HL-60/S4 (cell line): ENCODE results near the gene UQCRC2.
"Not testable (repeated sequence)": the region's sequence is repeated elsewhere in the genome, so short reads cannot be mapped to it uniquely, and the experiment has no call there.

ENCODE experiments used
- in situ Hi-C: fragments of 300-500 bp; cut with MboI; formaldehyde crosslinking; loops from 2 replicates; pipeline ENCODE4 v1.14.3; 2022; ENCODE audit warnings: low sequenced_read_pairs

Gene UQCRC2

GRCh38 chr16:21952793-21953540 lies at the start of gene UQCRC2:
Gene UQCRC2 (plus strand): TSS chr16:21953361. CDS start chr16:21953424, 63 bp downstream.
- in situ Hi-C loops: no loop called here

GRCh38 chr16:21932650-21933049 lies 20.5 kb upstream of the UQCRC2 start:
- in situ Hi-C loops: not testable (repeated sequence)

GRCh38 chr16:21933316-21933715 lies 19.8 kb upstream of the UQCRC2 start:
- in situ Hi-C loops: not testable (repeated sequence)

- in situ Hi-C loops: not testable (repeated sequence)
These were observed 19.4 kb upstream of the UQCRC2 start for GRCh38 chr16:21933790-21934189.

- in situ Hi-C loops: not testable (repeated sequence)
These were observed 16.9 kb upstream of the UQCRC2 start for GRCh38 chr16:21936216-21936615.

- in situ Hi-C loops: no loop called here
These were observed 15.8 kb upstream of the UQCRC2 start for GRCh38 chr16:21937336-21937829.

GRCh38 chr16:21940570-21940969 lies 12.6 kb upstream of the UQCRC2 start:
- in situ Hi-C loops: no loop called here

GRCh38 chr16:21943571-21943970 lies 9.6 kb upstream of the UQCRC2 start:
- in situ Hi-C loops: no loop called here

- in situ Hi-C loops: no loop called here
These were observed 6.1 kb upstream of the UQCRC2 start for GRCh38 chr16:21946889-21947635.

- in situ Hi-C loops: no loop called here
These were observed 3.4 kb upstream of the UQCRC2 start for GRCh38 chr16:21949713-21950260.

GRCh38 chr16:21950782-21951521 lies 2.2 kb upstream of the UQCRC2 start:
- in situ Hi-C loops: no loop called here

GRCh38 chr16:21952040-21952792 lies 945 bp upstream of the UQCRC2 start:
- in situ Hi-C loops: no loop called here

GRCh38 chr16:21953541-21953902 lies 361 bp downstream of the UQCRC2 start:
- in situ Hi-C loops: no loop called here

- in situ Hi-C loops: no loop called here
These were observed 4.7 kb downstream of the UQCRC2 start for GRCh38 chr16:21957714-21958346.

- in situ Hi-C loops: no loop called here
These were observed 5.9 kb downstream of the UQCRC2 start for GRCh38 chr16:21959050-21959449.

- in situ Hi-C loops: no loop called here
These were observed 9.3 kb downstream of the UQCRC2 start for GRCh38 chr16:21962475-21962874.

GRCh38 chr16:21963887-21964286 lies 10.7 kb downstream of the UQCRC2 start:
- in situ Hi-C loops: no loop called here

GRCh38 chr16:21964353-21964752 lies 11.2 kb downstream of the UQCRC2 start:
- in situ Hi-C loops: no loop called here

- in situ Hi-C loops: no loop called here
These were observed 18.7 kb downstream of the UQCRC2 start for GRCh38 chr16:21971856-21972255.

- in situ Hi-C loops: no loop called here
These were observed 20.8 kb downstream of the UQCRC2 start for GRCh38 chr16:21973945-21974344.
